GM12878 (cell line): ENCODE data around the gene SAFB. TPM values are rescaled to one million over a fixed set of nuclear protein-coding genes. Genes with fewer than 3 reads are reported as not detected.

Experiments used
- ATAC-seq: fragments of 200-7000 bp; cut with Tn5 transposase; 3 replicates; pipeline ENCODE4 v1.9.1; 2020; ENCODE audit warnings: mild to moderate bottlenecking, moderate library complexity
- BruUV-seq: library from RNA; stranded (reverse); fragments of 400-500 nt; replicated peaks from 2 replicates; lab custom pipeline; 2021; lab: Mats Ljungman, UMichigan
- CTCF ChIA-PET: fragments of 300-600 bp; sonication (Branson Sonifier 250); formaldehyde crosslinking; extraction: SDS; loops from one replicate; lab custom pipeline; 2021; ENCODE audit warnings: inconsistent platforms; lab: Yijun Ruan, JAX
- POLR2A ChIA-PET: fragments of 350-600 bp; formaldehyde crosslinking; extraction: SDS; loops from one replicate; lab custom pipeline; 2021; ENCODE audit warnings: inconsistent platforms; lab: Charles Lee
- RAD21 ChIA-PET: fragments of 300-600 bp; sonication (Branson Sonifier 250); formaldehyde crosslinking; loops from one replicate; lab custom pipeline; 2023; ENCODE audit warnings: antibody characterized with exemption; ENCODE audit not compliant: unreplicated experiment; lab: Charles Lee
- SMC1A ChIA-PET: fragments of 300-600 bp; sonication (Branson Sonifier 250); formaldehyde crosslinking; loops from one replicate; lab custom pipeline; 2023; ENCODE audit not compliant: unreplicated experiment, uncharacterized antibody; lab: Charles Lee
- DNase-seq: peaks from one replicate; pipeline ENCODE4 v3.0.0-alpha.2; 2011; ENCODE audit warnings: low read depth, low spot score
- FAIRE-seq: peaks from 3 replicates; lab custom pipeline; 2011; peaks lifted over from hg19 to GRCh38; lab: Jason Lieb, UNC
- H2AFZ ChIP-seq: 2 replicates; pipeline ENCODE4 v1.6.0; 2011; ENCODE audit warnings: low read depth, low read length, control low read depth; ENCODE audit not compliant: control insufficient read depth
- H3K27ac ChIP-seq: 2 replicates; pipeline ENCODE4 v1.5.1; 2011; ENCODE audit warnings: control low read depth; ENCODE audit not compliant: control insufficient read depth, insufficient read depth
- H3K27me3 ChIP-seq, 2 experiments: replicated peaks in 1 of 2; 2 replicates each; pipeline versions ENCODE4 v1.6.0 to v1.6.1; 2011; ENCODE audit warnings: low read length in 1 of 2; ENCODE audit not compliant: control insufficient read depth in 2 of 2, insufficient read depth in 2 of 2
- H3K36me3 ChIP-seq, 2 experiments: 2 replicates each; pipeline ENCODE4 v1.5.1; 2011; ENCODE audit warnings: low read length in 1 of 2; ENCODE audit not compliant: control insufficient read depth in 2 of 2, insufficient read depth in 2 of 2
- H3K4me1 ChIP-seq: 2 replicates; pipeline ENCODE4 v1.6.1; 2011; ENCODE audit warnings: mild to moderate bottlenecking, low read length, moderate library complexity, mixed read lengths; ENCODE audit not compliant: control insufficient read depth, insufficient read depth
- H3K4me2 ChIP-seq: 2 replicates; pipeline ENCODE4 v1.6.0; 2011; ENCODE audit warnings: control low read depth; ENCODE audit not compliant: control insufficient read depth, insufficient read depth
- H3K4me3 ChIP-seq: fragments of 200-600 bp; sonication (generic); 2 replicates; pipeline ENCODE4 v1.5.1; 2016
- H3K79me2 ChIP-seq: 2 replicates; pipeline ENCODE4 v1.6.0; 2011; ENCODE audit warnings: low read length; ENCODE audit not compliant: control insufficient read depth, insufficient read depth
- H3K9ac ChIP-seq: 2 replicates; pipeline ENCODE4 v1.8.0; 2011; ENCODE audit warnings: low read length, control low read depth, mixed read lengths; ENCODE audit not compliant: control insufficient read depth, insufficient read depth
- H3K9me3 ChIP-seq: replicated peaks from 3 replicates; pipeline ENCODE4 v1.5.1; 2011; ENCODE audit warnings: mild to moderate bottlenecking, low read length; ENCODE audit not compliant: control insufficient read depth, insufficient read depth
- H4K20me1 ChIP-seq: 2 replicates; pipeline ENCODE4 v1.6.0; 2011; ENCODE audit not compliant: control insufficient read depth, insufficient read depth
- NBN ChIP-seq: fragments of 450-650 bp; IDR thresholded peaks from 2 replicates; pipeline ENCODE4 v1.6.1; 2016
- NFYA ChIP-seq: IDR thresholded peaks from 2 replicates; pipeline ENCODE4 v1.6.1; 2011; ENCODE audit warnings: low read depth, mild to moderate bottlenecking, low read length, improper control_type of control experiment, borderline replicate concordance
- POLR2A ChIP-seq: IDR thresholded peaks from 2 replicates; pipeline ENCODE4 v1.6.1; 2011; ENCODE audit warnings: low read depth, mild to moderate bottlenecking, low read length
- SIX5 ChIP-seq: IDR thresholded peaks from 2 replicates; pipeline ENCODE4 v1.6.1; 2011; ENCODE audit warnings: mild to moderate bottlenecking, low read depth, low read length, moderate library complexity; ENCODE audit not compliant: severe bottlenecking
- ZZZ3 ChIP-seq: IDR thresholded peaks from 2 replicates; pipeline ENCODE4 v1.6.1; 2011; ENCODE audit warnings: low read depth; ENCODE audit not compliant: control insufficient read depth, insufficient read length
- WGBS: methylation state at CpG from one replicate; pipeline ENCODE4 v1.1.6; 2016; ENCODE audit warnings: low lambda C conversion rate; ENCODE audit not compliant: insufficient replicate concordance, insufficient coverage; ENCODE audit errors: missing lambda C conversion rate; 5-methylcytosine and 5-hydroxymethylcytosine counted together
- in situ Hi-C: fragments of 300-500 bp; cut with MboI; formaldehyde crosslinking; loops from 9 replicates; pipeline ENCODE4 v1.14.3; 2018; ENCODE audit warnings: mixed read lengths
- intact Hi-C: fragments of 100-400 bp; cut with micrococcal nuclease; formaldehyde crosslinking; loops from one replicate; pipeline ENCODE4 v1.14.2; 2022; ENCODE audit not compliant: unreplicated experiment
- polyA plus RNA-seq, 11 experiments: library from polyadenylated mRNA; depleted of rRNA in 4 of 11; unstranded in 6 of 11; stranded (reverse) in 5 of 11; fragments of >200 nt; fragmentation: Nextera tagmentation in 4 of 11; fragmentation: Illumina TruSeq in 1 of 11; extraction: Ambion mirVana in 4 of 11; extraction: Trizol in 1 of 11; gene quantifications; 1 replicate in 1 of 11; 2 replicates in 10 of 11; pipeline versions ENCODE4 v1.2.1 to v1.2.3, GENCODE V29; 2011 to 2016; ENCODE audit warnings: inconsistent platforms in 2 of 11, missing spikeins in 2 of 11, low read depth in 1 of 11
- total RNA-seq, 4 experiments: library from RNA; depleted of rRNA in 3 of 4; stranded (reverse); fragments of >200 nt in 3 of 4; fragmentation: Illumina TruSeq in 1 of 4; extraction: Trizol in 1 of 4; gene quantifications; 2 replicates each; pipeline versions ENCODE4 v1.2.1 to v1.2.3, GENCODE V29; 2013 to 2021
- TF ChIP-seq, protein P1 (sequence below): IDR thresholded peaks from 2 replicates; pipeline ENCODE4 v1.6.1; 2012; ENCODE audit warnings: low read depth, low read length, improper control_type of control experiment

SAFB gene
- total and polyA plus RNA-seq, 10 of the 15 experiments (the other 5 are each of a cell fraction or from before 2014, with no cell fraction given) = 1.6 to 131 (median 61.2) TPM

DNA sequence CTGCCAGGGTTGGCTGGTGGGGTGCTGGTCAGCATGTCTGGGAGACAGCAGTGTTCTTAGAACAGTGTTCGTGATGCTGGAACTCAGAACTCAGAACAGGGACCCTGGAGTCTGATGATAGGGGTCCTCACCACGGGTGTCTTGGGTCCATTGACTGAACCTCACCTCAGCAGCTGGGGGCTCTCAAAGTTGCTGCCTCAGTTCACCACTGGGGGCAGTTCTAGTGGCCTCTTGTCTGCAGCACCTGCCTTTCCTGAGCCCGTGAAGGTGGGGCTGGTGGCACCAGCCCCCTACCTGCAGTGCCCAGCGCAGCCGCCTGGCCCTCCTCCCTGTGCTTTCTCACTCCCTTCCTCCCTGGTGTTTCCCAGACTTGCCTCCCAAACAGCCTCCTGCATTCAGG, 28.5 kb downstream of the SAFB start:
- Histone ChIP-seq H4K20me1 (no peaks in the 10 kb centered on the region), H3K36me3 (peaks cover 46 to 58% of the 10 kb centered on the region in 2 experiments), H3K27ac (no peak overlapping the region), H3K9me3 (no peaks in the 10 kb centered on the region), H3K9ac (no peak overlapping the region), H3K27me3 (no peaks in the 10 kb centered on the region), H3K4me3 (no peak overlapping the region), H3K79me2 (no peaks in the 10 kb centered on the region; the same call in 1 of the 2 replicates), H3K4me1 (no peaks in the 10 kb centered on the region), H2AFZ (no peak overlapping the region), H3K4me2 (no peak overlapping the region)
- DNase-seq (no peak), FAIRE-seq (no peak), ATAC-seq (peak; percentile 23; the same call in 1 of the 3 replicates)
- in situ Hi-C loops (no loop called here), intact Hi-C loops (no loop called here)
- TF ChIP-seq NFYA (no peak), POLR2A (peak; percentile 50; the same call in 1 of the 2 replicates), ZZZ3 (no peak)
- TF ChIP-seq, protein P1, sequence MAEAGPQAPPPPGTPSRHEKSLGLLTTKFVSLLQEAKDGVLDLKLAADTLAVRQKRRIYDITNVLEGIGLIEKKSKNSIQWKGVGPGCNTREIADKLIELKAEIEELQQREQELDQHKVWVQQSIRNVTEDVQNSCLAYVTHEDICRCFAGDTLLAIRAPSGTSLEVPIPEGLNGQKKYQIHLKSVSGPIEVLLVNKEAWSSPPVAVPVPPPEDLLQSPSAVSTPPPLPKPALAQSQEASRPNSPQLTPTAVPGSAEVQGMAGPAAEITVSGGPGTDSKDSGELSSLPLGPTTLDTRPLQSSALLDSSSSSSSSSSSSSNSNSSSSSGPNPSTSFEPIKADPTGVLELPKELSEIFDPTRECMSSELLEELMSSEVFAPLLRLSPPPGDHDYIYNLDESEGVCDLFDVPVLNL = no peak
- ChIA-PET CTCF (no interaction called here), SMC1A (no interaction called here), RAD21 (no interaction called here), POLR2A (no interaction called here)
- WGBS = 78% methylated on average over 5 of the region's 5 CpGs
- no TSS peak for BruUV-seq

DNA sequence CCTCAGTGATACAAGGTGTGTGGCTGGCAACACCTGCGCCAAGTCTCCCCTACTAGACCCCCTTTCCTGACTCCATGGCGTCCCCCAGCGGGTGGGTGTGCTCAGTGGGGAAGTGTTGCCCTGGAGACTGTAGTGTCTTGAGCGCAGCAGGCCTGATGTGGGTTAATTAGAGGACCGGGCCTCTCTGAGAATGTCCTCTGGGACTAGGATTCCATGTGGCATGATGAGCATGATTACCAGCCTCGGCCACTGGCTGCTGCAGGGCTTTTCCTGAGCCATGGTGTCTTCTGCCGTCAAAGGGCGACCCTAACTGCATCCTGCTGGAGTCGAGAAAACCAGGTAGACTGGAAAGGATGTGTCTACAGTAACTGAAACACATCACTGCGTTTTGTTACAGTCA, 29.4 kb downstream of the SAFB start:
- FAIRE-seq (no peak), DNase-seq (no peak), ATAC-seq (no peak)
- Histone ChIP-seq H3K9me3 (no peaks in the 10 kb centered on the region), H3K4me3 (no peak overlapping the region), H3K4me1 (no peaks in the 10 kb centered on the region), H3K27me3 (no peaks in the 10 kb centered on the region), H4K20me1 (no peaks in the 10 kb centered on the region), H3K36me3 (peaks cover 39 to 54% of the 10 kb centered on the region in 2 experiments), H3K27ac (no peak overlapping the region), H3K9ac (no peak overlapping the region), H3K79me2 (no peaks in the 10 kb centered on the region; the same call in 1 of the 2 replicates), H2AFZ (no peak overlapping the region), H3K4me2 (no peak overlapping the region)
- intact Hi-C loops (no loop called here), in situ Hi-C loops (no loop called here)
- ChIA-PET SMC1A (no interaction called here), POLR2A (no interaction called here), RAD21 (no interaction called here), CTCF (no interaction called here)
- TF ChIP-seq SIX5 (no peak), NBN (no peak)
- no TSS peak for BruUV-seq
- 97% methylated on average over 10 of the region's 10 CpGs for WGBS
